IMR-90 (cell line): ENCODE results near the gene DOK6. TPM values are rescaled to one million over a fixed set of nuclear protein-coding genes. Genes with fewer than 3 reads are reported as not detected.

Experiments
- ATAC-seq: fragments of 200-7000 bp; cut with Tn5 transposase; 2 replicates; pipeline ENCODE4 v1.9.1; 2020; ENCODE audit warnings: low read depth, mild to moderate bottlenecking, moderate library complexity
- BruUV-seq: library from RNA; stranded (reverse); fragments of 400-500 nt; replicated peaks from 2 replicates; lab custom pipeline; 2021; lab: Mats Ljungman, UMichigan
- CTCF ChIA-PET: fragments of 300-600 bp; formaldehyde crosslinking; extraction: SDS; loops from one replicate; lab custom pipeline; 2021; ENCODE audit warnings: antibody characterized with exemption; lab: Yijun Ruan, JAX
- POLR2A ChIA-PET: fragments of 300-600 bp; sonication (Branson Sonifier 250); formaldehyde crosslinking; loops from one replicate; lab custom pipeline; 2022; ENCODE audit warnings: antibody characterized with exemption; ENCODE audit not compliant: unreplicated experiment; lab: Charles Lee
- DNase-seq: peaks from one replicate; pipeline ENCODE4 v3.0.0; 2013
- H2AFZ ChIP-seq: replicated peaks from 2 replicates; pipeline ENCODE3; 2013; ENCODE audit warnings: low read length, mild to moderate bottlenecking; ENCODE audit not compliant: poor library complexity
- H2AK5ac ChIP-seq: 2 replicates; pipeline ENCODE4 v1.6.1; 2013; ENCODE audit warnings: low read depth, low read length, inconsistent platforms
- H2AK9ac ChIP-seq: replicated peaks from 2 replicates; pipeline ENCODE3; 2013; ENCODE audit warnings: mild to moderate bottlenecking, low read depth, low read length, moderate library complexity; ENCODE audit not compliant: poor library complexity
- H2BK120ac ChIP-seq: 2 replicates; pipeline ENCODE4 v1.6.1; 2013; ENCODE audit warnings: low read depth, low read length, inconsistent platforms
- H2BK15ac ChIP-seq: 3 replicates; pipeline ENCODE4 v1.6.1; 2013; ENCODE audit warnings: low read depth, low read length, inconsistent platforms
- H2BK20ac ChIP-seq: 2 replicates; pipeline ENCODE4 v1.6.1; 2013; ENCODE audit warnings: low read depth, mild to moderate bottlenecking, inconsistent platforms, low read length, moderate library complexity
- H2BK5ac ChIP-seq: 2 replicates; pipeline ENCODE4 v1.6.1; 2013; ENCODE audit warnings: mild to moderate bottlenecking, low read depth, low read length, inconsistent platforms; ENCODE audit not compliant: poor library complexity, severe bottlenecking
- H3K14ac ChIP-seq: replicated peaks from 2 replicates; pipeline ENCODE4 v1.6.1; 2013; ENCODE audit warnings: low read depth, low read length, inconsistent platforms
- H3K18ac ChIP-seq: 2 replicates; pipeline ENCODE4 v1.6.1; 2013; ENCODE audit warnings: low read depth, low read length, control low read depth
- H3K23ac ChIP-seq: 2 replicates; pipeline ENCODE4 v1.6.1; 2013; ENCODE audit warnings: low read depth, low read length, inconsistent platforms
- H3K27ac ChIP-seq: 2 replicates; pipeline ENCODE4 v1.5.1; 2013; ENCODE audit warnings: mild to moderate bottlenecking, control low read depth, low read length; ENCODE audit not compliant: insufficient read depth
- H3K27me3 ChIP-seq: 2 replicates; pipeline ENCODE4 v1.6.1; 2013; ENCODE audit warnings: low read length; ENCODE audit not compliant: control insufficient read depth, insufficient read depth
- H3K36me3 ChIP-seq: 2 replicates; pipeline ENCODE4 v1.6.1; 2013; ENCODE audit warnings: low read length, mixed read lengths; ENCODE audit not compliant: control insufficient read depth, insufficient read depth
- H3K4ac ChIP-seq: 2 replicates; pipeline ENCODE4 v1.6.1; 2013; ENCODE audit warnings: low read depth, low read length, inconsistent platforms
- H3K4me1 ChIP-seq: 2 replicates; pipeline ENCODE4 v1.6.1; 2013; ENCODE audit warnings: low read length, mixed read lengths; ENCODE audit not compliant: control insufficient read depth, insufficient read depth
- H3K4me2 ChIP-seq: 2 replicates; pipeline ENCODE4 v1.6.1; 2013; ENCODE audit warnings: low read depth, mild to moderate bottlenecking, control low read depth, low read length, moderate library complexity
- H3K4me3 ChIP-seq: 2 replicates; pipeline ENCODE4 v1.5.1; 2013; ENCODE audit warnings: low read depth, mild to moderate bottlenecking, control low read depth, low read length, moderate library complexity; ENCODE audit not compliant: insufficient read depth
- H3K56ac ChIP-seq: 2 replicates; pipeline ENCODE4 v1.6.1; 2013; ENCODE audit warnings: low read length, inconsistent platforms; ENCODE audit not compliant: insufficient read depth; ENCODE audit errors: extremely low read depth
- H3K79me1 ChIP-seq, 2 experiments: 2 replicates each; pipeline ENCODE4 v1.6.1; 2013; ENCODE audit warnings: low read length in 2 of 2, inconsistent platforms in 1 of 2, low read depth in 1 of 2
- H3K9ac ChIP-seq: 2 replicates; pipeline ENCODE4 v1.6.1; 2013; ENCODE audit warnings: low read depth, low read length, control low read depth
- H3K9me1 ChIP-seq: 2 replicates; pipeline ENCODE4 v1.6.1; 2013; ENCODE audit warnings: low read length, inconsistent platforms; ENCODE audit not compliant: insufficient read depth
- H3K9me3 ChIP-seq: 2 replicates; pipeline ENCODE4 v1.6.1; 2013; ENCODE audit warnings: low read length; ENCODE audit not compliant: control insufficient read depth, insufficient read depth
- H4K20me1 ChIP-seq: 2 replicates; pipeline ENCODE4 v1.6.1; 2013; ENCODE audit warnings: low read length, inconsistent platforms; ENCODE audit not compliant: insufficient read depth
- H4K5ac ChIP-seq: 2 replicates; pipeline ENCODE4 v1.6.1; 2013; ENCODE audit warnings: mild to moderate bottlenecking, low read depth, low read length, control low read depth
- H4K8ac ChIP-seq, 2 experiments: 2 replicates each; pipeline ENCODE4 v1.6.1; 2013; ENCODE audit warnings: low read depth in 2 of 2, low read length in 2 of 2, control low read depth in 1 of 2, inconsistent platforms in 1 of 2
- H4K91ac ChIP-seq: 2 replicates; pipeline ENCODE4 v1.6.1; 2013; ENCODE audit warnings: low read depth, low read length, inconsistent platforms; ENCODE audit not compliant: insufficient read depth
- CHD1 ChIP-seq: IDR thresholded peaks from 2 replicates; pipeline ENCODE4 v1.6.1; 2012; ENCODE audit warnings: low read depth, low read length, improper control_type of control experiment
- MAFK ChIP-seq: IDR thresholded peaks from 2 replicates; pipeline ENCODE4 v1.6.1; 2012; ENCODE audit warnings: low read depth, low read length, improper control_type of control experiment
- MAZ ChIP-seq: IDR thresholded peaks from 2 replicates; pipeline ENCODE4 v1.6.1; 2012; ENCODE audit warnings: low read depth, mild to moderate bottlenecking, low read length, improper control_type of control experiment, moderate library complexity, borderline replicate concordance
- MXI1 ChIP-seq: IDR thresholded peaks from 2 replicates; pipeline ENCODE4 v1.6.1; 2012; ENCODE audit warnings: low read depth, mild to moderate bottlenecking, low read length, moderate library complexity, borderline replicate concordance
- NFE2L2 ChIP-seq: fragments of 150-350 bp; IDR thresholded peaks from 2 replicates; pipeline ENCODE4 v1.6.1; 2016; ENCODE audit warnings: low read depth, mild to moderate bottlenecking, low read length
- POLR2A ChIP-seq: IDR thresholded peaks from 2 replicates; pipeline ENCODE4 v1.6.1; 2012; ENCODE audit warnings: mild to moderate bottlenecking, low read depth, low read length
- RAD21 ChIP-seq: IDR thresholded peaks from 2 replicates; pipeline ENCODE4 v1.6.1; 2012; ENCODE audit warnings: low read length, improper control_type of control experiment
- RCOR1 ChIP-seq: IDR thresholded peaks from 2 replicates; pipeline ENCODE4 v1.6.1; 2012; ENCODE audit warnings: mild to moderate bottlenecking, low read length, improper control_type of control experiment; ENCODE audit not compliant: insufficient replicate concordance
- RFX5 ChIP-seq: IDR thresholded peaks from 2 replicates; pipeline ENCODE4 v1.8.0; 2012; ENCODE audit warnings: low read depth, mild to moderate bottlenecking, low read length, moderate library complexity
- SMC3 ChIP-seq: fragments of 150-350 bp; IDR thresholded peaks from 2 replicates; pipeline ENCODE4 v1.6.1; 2016; ENCODE audit warnings: low read depth, mild to moderate bottlenecking, antibody characterized with exemption, low read length, moderate library complexity
- WGBS, 2 experiments: methylation state at CpG; one replicate each; pipeline versions ENCODE4 v1.1.5 to v1.1.7; 2013; ENCODE audit warnings: missing lambda C conversion rate in 2 of 2; ENCODE audit not compliant: insufficient read length in 1 of 2; ENCODE audit errors: extremely low coverage in 2 of 2; 5-methylcytosine and 5-hydroxymethylcytosine counted together
- dilution Hi-C: fragments of 300-500 bp; cut with HindIII; formaldehyde crosslinking; loops from one replicate; pipeline ENCODE4 v1.14.3; 2018; ENCODE audit warnings: low sequenced_read_pairs; ENCODE audit not compliant: unreplicated experiment
- in situ Hi-C: fragments of 300-500 bp; cut with MboI; formaldehyde crosslinking; loops from 3 replicates; pipeline ENCODE4 v1.14.3; 2019; ENCODE audit warnings: low sequenced_read_pairs, inconsistent platforms, mixed read lengths
- intact Hi-C: fragments of 100-400 bp; cut with micrococcal nuclease; formaldehyde crosslinking; loops from 2 replicates; pipeline ENCODE4 v1.10.0; 2022
- polyA plus RNA-seq, 3 experiments: library from polyadenylated mRNA; depleted of rRNA; stranded (reverse); fragments of >200 nt; gene quantifications; 2 replicates each; pipeline ENCODE4 v1.2.3, GENCODE V29; 2012; ENCODE audit warnings: low replicate concordance in 1 of 3
- total RNA-seq: library from RNA; depleted of rRNA; stranded (reverse); fragments of >200 nt; gene quantifications from 2 replicates; pipeline ENCODE4 v1.2.3, GENCODE V29; 2012
- TF ChIP-seq, protein P1 (sequence below): fragments of 150-350 bp; IDR thresholded peaks from 2 replicates; pipeline ENCODE4 v1.6.1; 2017; ENCODE audit warnings: mild to moderate bottlenecking, antibody characterized with exemption, low read length, low read depth
- TF ChIP-seq, protein P2 (sequence below): fragments of 150-350 bp; IDR thresholded peaks from 2 replicates; pipeline ENCODE4 v1.6.1; 2016; ENCODE audit warnings: low read depth, mild to moderate bottlenecking, low read length, moderate library complexity, borderline replicate concordance
- TF ChIP-seq, protein P3 (sequence below): conservative IDR thresholded peaks from 2 replicates; pipeline ENCODE4 v1.5.1; 2012; ENCODE audit warnings: mild to moderate bottlenecking, low read depth, low read length, improper control_type of control experiment

DOK6 gene
- total and polyA plus RNA-seq, 2 of the 4 experiments (the other 2 are of a cell fraction): 1.9 to 2.7 TPM

DNA sequence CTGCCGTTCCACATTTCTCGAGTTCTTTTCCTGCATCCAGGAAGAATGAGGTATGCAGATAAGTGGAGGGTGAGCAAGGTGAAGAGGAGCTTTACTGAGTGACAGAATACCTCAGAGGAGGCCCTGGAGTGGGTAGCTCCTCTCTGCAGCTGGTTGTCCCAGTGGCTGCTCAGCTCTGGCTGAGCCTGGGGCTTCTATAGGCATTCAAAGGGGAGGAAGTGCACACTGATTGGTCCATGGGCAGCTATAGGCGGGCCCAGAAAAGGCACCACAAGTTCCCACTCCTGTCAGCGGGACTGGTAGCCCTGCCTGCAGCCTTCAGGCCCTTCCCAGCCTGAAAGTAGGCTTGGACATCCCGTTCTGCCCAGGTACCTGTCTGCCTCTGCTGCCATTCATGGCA, 94.7 kb downstream of the DOK6 start:
- no TSS peak for BruUV-seq
- Histone ChIP-seq H3K4me2 (no peak overlapping the region), H3K4me1 (no peaks in the 10 kb centered on the region), H2BK20ac (no peak overlapping the region), H2BK15ac (no peak overlapping the region), H3K9ac (no peak overlapping the region), H3K27me3 (no peaks in the 10 kb centered on the region), H4K91ac (no peak overlapping the region; the same call in 1 of the 2 replicates), H3K9me3 (no peaks in the 10 kb centered on the region), H4K20me1 (no peaks in the 10 kb centered on the region), H2BK5ac (no peak overlapping the region), H3K56ac (no peak overlapping the region), H3K27ac (no peak overlapping the region), H4K8ac (no peak overlapping the region), H3K4me3 (no peak overlapping the region), H3K14ac (no peak overlapping the region), H3K36me3 (no peaks in the 10 kb centered on the region), H4K5ac (no peak overlapping the region), H2AK5ac (no peak overlapping the region), H3K9me1 (0 out of 2 replicates have a peak, but pooled peaks cover 2% of the 10 kb centered on the region), H3K23ac (no peak overlapping the region), H2BK120ac (no peak overlapping the region), H2AK9ac (no peak overlapping the region), H3K79me1 (no peaks in the 10 kb centered on the region), H3K18ac (no peak overlapping the region), H2AFZ (no peak overlapping the region), H3K4ac (no peak overlapping the region)
- dilution Hi-C loops (no loop called here), in situ Hi-C loops (no loop called here), intact Hi-C loops (loop anchor here (10.0 kb wide), 1 partner anchor 589 kb away; no protein-coding TSS in a partner anchor)
- WGBS, 2 experiments: 80% methylated on average over 1 of the region's 5 CpGs; no CpG with 5 or more reads in 1 of the 2 experiments
- DNase-seq: no peak
- ATAC-seq: no peak
- ChIA-PET CTCF (no interaction called here), POLR2A (no interaction called here)
- TF ChIP-seq, protein P1, sequence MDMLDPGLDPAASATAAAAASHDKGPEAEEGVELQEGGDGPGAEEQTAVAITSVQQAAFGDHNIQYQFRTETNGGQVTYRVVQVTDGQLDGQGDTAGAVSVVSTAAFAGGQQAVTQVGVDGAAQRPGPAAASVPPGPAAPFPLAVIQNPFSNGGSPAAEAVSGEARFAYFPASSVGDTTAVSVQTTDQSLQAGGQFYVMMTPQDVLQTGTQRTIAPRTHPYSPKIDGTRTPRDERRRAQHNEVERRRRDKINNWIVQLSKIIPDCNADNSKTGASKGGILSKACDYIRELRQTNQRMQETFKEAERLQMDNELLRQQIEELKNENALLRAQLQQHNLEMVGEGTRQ: no peak
- TF ChIP-seq MAFK: no peak
- TF ChIP-seq POLR2A: no peak
- no peak for TF ChIP-seq NFE2L2
- no peak for TF ChIP-seq SMC3
- TF ChIP-seq MXI1: no peak
- TF ChIP-seq RCOR1: no peak
- TF ChIP-seq, protein P2, sequence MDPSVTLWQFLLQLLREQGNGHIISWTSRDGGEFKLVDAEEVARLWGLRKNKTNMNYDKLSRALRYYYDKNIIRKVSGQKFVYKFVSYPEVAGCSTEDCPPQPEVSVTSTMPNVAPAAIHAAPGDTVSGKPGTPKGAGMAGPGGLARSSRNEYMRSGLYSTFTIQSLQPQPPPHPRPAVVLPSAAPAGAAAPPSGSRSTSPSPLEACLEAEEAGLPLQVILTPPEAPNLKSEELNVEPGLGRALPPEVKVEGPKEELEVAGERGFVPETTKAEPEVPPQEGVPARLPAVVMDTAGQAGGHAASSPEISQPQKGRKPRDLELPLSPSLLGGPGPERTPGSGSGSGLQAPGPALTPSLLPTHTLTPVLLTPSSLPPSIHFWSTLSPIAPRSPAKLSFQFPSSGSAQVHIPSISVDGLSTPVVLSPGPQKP: no peak
- no peak for TF ChIP-seq CHD1
- TF ChIP-seq RFX5: no peak
- no peak for TF ChIP-seq MAZ
- TF ChIP-seq RAD21: no peak
- TF ChIP-seq, protein P3, sequence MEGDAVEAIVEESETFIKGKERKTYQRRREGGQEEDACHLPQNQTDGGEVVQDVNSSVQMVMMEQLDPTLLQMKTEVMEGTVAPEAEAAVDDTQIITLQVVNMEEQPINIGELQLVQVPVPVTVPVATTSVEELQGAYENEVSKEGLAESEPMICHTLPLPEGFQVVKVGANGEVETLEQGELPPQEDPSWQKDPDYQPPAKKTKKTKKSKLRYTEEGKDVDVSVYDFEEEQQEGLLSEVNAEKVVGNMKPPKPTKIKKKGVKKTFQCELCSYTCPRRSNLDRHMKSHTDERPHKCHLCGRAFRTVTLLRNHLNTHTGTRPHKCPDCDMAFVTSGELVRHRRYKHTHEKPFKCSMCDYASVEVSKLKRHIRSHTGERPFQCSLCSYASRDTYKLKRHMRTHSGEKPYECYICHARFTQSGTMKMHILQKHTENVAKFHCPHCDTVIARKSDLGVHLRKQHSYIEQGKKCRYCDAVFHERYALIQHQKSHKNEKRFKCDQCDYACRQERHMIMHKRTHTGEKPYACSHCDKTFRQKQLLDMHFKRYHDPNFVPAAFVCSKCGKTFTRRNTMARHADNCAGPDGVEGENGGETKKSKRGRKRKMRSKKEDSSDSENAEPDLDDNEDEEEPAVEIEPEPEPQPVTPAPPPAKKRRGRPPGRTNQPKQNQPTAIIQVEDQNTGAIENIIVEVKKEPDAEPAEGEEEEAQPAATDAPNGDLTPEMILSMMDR: no peak
